HG03432 (cell line): ENCODE measurements around the gene CBX3.
"Not testable (repeated sequence)": the region's sequence is repeated elsewhere in the genome, so short reads cannot be mapped to it uniquely, and the experiment has no call there.

Experiments used
- ATAC-seq: cut with Tn5 transposase; IDR thresholded peaks from one replicate; pipeline ENCODE4 v1.9.1; 2021; ENCODE audit warnings: mild to moderate bottlenecking, moderate library complexity; ENCODE audit not compliant: unreplicated experiment

CBX3 gene

GRCh38 chr7:26200444-26201246 lies 900 bp upstream of the CBX3 start, which contains the start of gene HNRNPA2B1:
TSS of gene HNRNPA2B1 (minus strand) at chr7:26200746. CDS start at chr7:26200577, 169 bp downstream.
- peak; percentile 64 for ATAC-seq

- ATAC-seq: peak; percentile 8
Observed at GRCh38 chr7:26202019-26202990, 760 bp downstream of the CBX3 start.

GRCh38 chr7:26203016-26203415 lies 1.5 kb downstream of the CBX3 start:
- no peak for ATAC-seq

GRCh38 chr7:26208040-26208439 lies 6.5 kb downstream of the CBX3 start:
- ATAC-seq: no peak

- ATAC-seq: no peak
Observed at GRCh38 chr7:26212921-26213718, 11.6 kb downstream of the CBX3 start.

- no peak for ATAC-seq
Observed at GRCh38 chr7:26213807-26214515, 12.4 kb downstream of the CBX3 start.

GRCh38 chr7:26216049-26216448 lies 14.5 kb downstream of the CBX3 start:
- ATAC-seq: no peak

- ATAC-seq: no peak
Observed at GRCh38 chr7:26224359-26224758, 22.8 kb downstream of the CBX3 start.

- ATAC-seq: no peak
Observed at GRCh38 chr7:26227987-26228386, 26.4 kb downstream of the CBX3 start.

- no peak for ATAC-seq
Observed at GRCh38 chr7:26233902-26234511, 32.5 kb downstream of the CBX3 start.

- no peak for ATAC-seq
Observed at GRCh38 chr7:26237035-26237807, 35.7 kb downstream of the CBX3 start.

- ATAC-seq: no peak
Observed at GRCh38 chr7:26238032-26238431, 36.5 kb downstream of the CBX3 start.

- ATAC-seq: no peak
Observed at GRCh38 chr7:26245150-26245549, 43.6 kb downstream of the CBX3 start.

GRCh38 chr7:26250239-26250638 lies 48.7 kb downstream of the CBX3 start:
- no peak for ATAC-seq

GRCh38 chr7:26261866-26262265 lies 60.3 kb downstream of the CBX3 start:
- not testable (repeated sequence) for ATAC-seq
